22Rv1 (cell line): Measurements from ENCODE around the gene COL24A1.

ENCODE experiments used
- CTCF ChIP-seq: fragments of 450-650 bp; IDR thresholded peaks from 2 replicates; pipeline ENCODE4 v1.5.1; 2017; ENCODE audit warnings: mild to moderate bottlenecking
- ZFX ChIP-seq: fragments of 450-650 bp; IDR thresholded peaks from 2 replicates; pipeline ENCODE4 v1.6.1; 2017; ENCODE audit warnings: antibody characterized with exemption, borderline replicate concordance

- no peak for TF ChIP-seq CTCF
- TF ChIP-seq ZFX = no peak
These were observed 222.1 kb downstream of the COL24A1 start for GRCh38 chr1:85934516-85934915.
